Mesothelial cell of epicardium (in vitro differentiated cells): ENCODE measurements around the gene YPEL5. TPM values are rescaled to one million over a fixed set of nuclear protein-coding genes. Genes with fewer than 3 reads are reported as not detected.
"Not testable (repeated sequence)": the region's sequence is repeated elsewhere in the genome, so short reads cannot be mapped to it uniquely, and the experiment has no call there.

Source experiments
- DNase-seq, 2 experiments: peaks; one replicate each; pipeline ENCODE4 v3.0.0; 2021; ENCODE audit warnings: low spot score in 2 of 2; ENCODE audit not compliant: unreplicated experiment in 2 of 2
- H3K27ac Mint-ChIP-seq: 2 replicates; pipeline ENCODE4 v1.8.0; 2021; ENCODE audit warnings: mixed read lengths
- H3K27me3 Mint-ChIP-seq: 2 replicates; pipeline ENCODE4 v1.8.0; 2021; ENCODE audit warnings: low read depth, mixed read lengths
- H3K36me3 Mint-ChIP-seq: 2 replicates; pipeline ENCODE4 v1.8.0; 2021; ENCODE audit warnings: mixed read lengths
- H3K4me1 Mint-ChIP-seq: 2 replicates; pipeline ENCODE4 v1.8.0; 2021; ENCODE audit warnings: mixed read lengths
- H3K4me3 Mint-ChIP-seq: 2 replicates; pipeline ENCODE4 v1.8.0; 2021; ENCODE audit warnings: mild to moderate bottlenecking, moderate library complexity, mixed read lengths
- H3K9me3 Mint-ChIP-seq: 2 replicates; pipeline ENCODE4 v1.8.0; 2021; ENCODE audit warnings: mixed read lengths
- total RNA-seq: library from RNA; stranded (reverse); gene quantifications from 3 replicates; pipeline ENCODE4 v1.2.1, GENCODE V29; 2021
- TF ChIP-seq, protein P1 (sequence below): fragments of 200-600 bp; sonication (generic); IDR thresholded peaks from one replicate; pipeline ENCODE4 v1.5.0; 2021; ENCODE audit warnings: antibody characterized with exemption; ENCODE audit not compliant: unreplicated experiment

Gene YPEL5
- total RNA-seq, 1 donor from 2014 or later: 79.4 TPM

GRCh38 chr2:30106543-30106942, 40.3 kb upstream of the YPEL5 start:
- no peak overlapping the region for H3K4me3 Mint-ChIP-seq
- no peaks in the 10 kb centered on the region for H3K9me3 Mint-ChIP-seq
- H3K27ac Mint-ChIP-seq: no peak overlapping the region
- H3K27me3 Mint-ChIP-seq: peaks cover 27% of the 10 kb centered on the region
- no peak for DNase-seq
- TF ChIP-seq, protein P1, sequence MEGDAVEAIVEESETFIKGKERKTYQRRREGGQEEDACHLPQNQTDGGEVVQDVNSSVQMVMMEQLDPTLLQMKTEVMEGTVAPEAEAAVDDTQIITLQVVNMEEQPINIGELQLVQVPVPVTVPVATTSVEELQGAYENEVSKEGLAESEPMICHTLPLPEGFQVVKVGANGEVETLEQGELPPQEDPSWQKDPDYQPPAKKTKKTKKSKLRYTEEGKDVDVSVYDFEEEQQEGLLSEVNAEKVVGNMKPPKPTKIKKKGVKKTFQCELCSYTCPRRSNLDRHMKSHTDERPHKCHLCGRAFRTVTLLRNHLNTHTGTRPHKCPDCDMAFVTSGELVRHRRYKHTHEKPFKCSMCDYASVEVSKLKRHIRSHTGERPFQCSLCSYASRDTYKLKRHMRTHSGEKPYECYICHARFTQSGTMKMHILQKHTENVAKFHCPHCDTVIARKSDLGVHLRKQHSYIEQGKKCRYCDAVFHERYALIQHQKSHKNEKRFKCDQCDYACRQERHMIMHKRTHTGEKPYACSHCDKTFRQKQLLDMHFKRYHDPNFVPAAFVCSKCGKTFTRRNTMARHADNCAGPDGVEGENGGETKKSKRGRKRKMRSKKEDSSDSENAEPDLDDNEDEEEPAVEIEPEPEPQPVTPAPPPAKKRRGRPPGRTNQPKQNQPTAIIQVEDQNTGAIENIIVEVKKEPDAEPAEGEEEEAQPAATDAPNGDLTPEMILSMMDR: no peak
- no peaks in the 10 kb centered on the region for H3K4me1 Mint-ChIP-seq
- no peaks in the 10 kb centered on the region for H3K36me3 Mint-ChIP-seq

- TF ChIP-seq, protein P1: no peak
- Mint-ChIP-seq H3K4me1 (no peaks in the 10 kb centered on the region), H3K27me3 (peaks cover 20% of the 10 kb centered on the region), H3K27ac (no peak overlapping the region), H3K9me3 (no peaks in the 10 kb centered on the region), H3K4me3 (no peak overlapping the region), H3K36me3 (no peaks in the 10 kb centered on the region)
- no peak for DNase-seq
Measured at GRCh38 chr2:30108192-30108591, 38.6 kb upstream of the YPEL5 start.

GRCh38 chr2:30108851-30109250, 38.0 kb upstream of the YPEL5 start:
- no peaks in the 10 kb centered on the region for H3K4me1 Mint-ChIP-seq
- TF ChIP-seq, protein P1: no peak
- H3K9me3 Mint-ChIP-seq: no peaks in the 10 kb centered on the region
- H3K27ac Mint-ChIP-seq: no peak overlapping the region
- no peaks in the 10 kb centered on the region for H3K36me3 Mint-ChIP-seq
- H3K27me3 Mint-ChIP-seq: peaks cover 14% of the 10 kb centered on the region
- H3K4me3 Mint-ChIP-seq: no peak overlapping the region
- no peak for DNase-seq

DNA sequence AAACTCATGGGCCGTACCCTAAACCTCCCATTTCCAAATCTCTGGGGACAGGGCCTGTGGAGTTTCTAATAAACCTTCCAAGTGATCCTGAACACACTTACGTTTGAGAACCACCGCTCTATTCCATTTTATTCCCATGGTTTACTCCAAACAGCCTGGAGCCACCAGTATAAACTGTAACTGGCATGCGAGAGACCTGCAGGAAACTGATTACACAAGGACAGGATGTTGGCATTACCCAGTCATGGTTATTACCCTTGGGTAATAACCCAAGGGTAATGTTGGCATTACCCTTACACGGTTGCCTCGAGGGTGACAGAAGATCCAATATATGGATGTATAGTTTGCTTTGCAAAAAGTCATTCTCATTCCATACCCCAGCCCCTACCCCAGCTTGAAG, 37.0 kb upstream of the YPEL5 start:
- H3K4me1 Mint-ChIP-seq: no peaks in the 10 kb centered on the region
- no peak overlapping the region for H3K4me3 Mint-ChIP-seq
- no peaks in the 10 kb centered on the region for H3K36me3 Mint-ChIP-seq
- TF ChIP-seq, protein P1: no peak
- H3K9me3 Mint-ChIP-seq: no peaks in the 10 kb centered on the region
- peaks cover 7% of the 10 kb centered on the region for H3K27me3 Mint-ChIP-seq
- no peak overlapping the region for H3K27ac Mint-ChIP-seq
- DNase-seq: no peak

- Mint-ChIP-seq H3K36me3 (no peaks in the 10 kb centered on the region), H3K9me3 (no peaks in the 10 kb centered on the region), H3K27ac (no peak overlapping the region), H3K4me3 (no peak overlapping the region), H3K27me3 (peaks cover 7% of the 10 kb centered on the region), H3K4me1 (peaks cover 4% of the 10 kb centered on the region)
- DNase-seq: no peak
- TF ChIP-seq, protein P1: no peak
Measured at GRCh38 chr2:30110773-30111172, 36.0 kb upstream of the YPEL5 start.

DNA sequence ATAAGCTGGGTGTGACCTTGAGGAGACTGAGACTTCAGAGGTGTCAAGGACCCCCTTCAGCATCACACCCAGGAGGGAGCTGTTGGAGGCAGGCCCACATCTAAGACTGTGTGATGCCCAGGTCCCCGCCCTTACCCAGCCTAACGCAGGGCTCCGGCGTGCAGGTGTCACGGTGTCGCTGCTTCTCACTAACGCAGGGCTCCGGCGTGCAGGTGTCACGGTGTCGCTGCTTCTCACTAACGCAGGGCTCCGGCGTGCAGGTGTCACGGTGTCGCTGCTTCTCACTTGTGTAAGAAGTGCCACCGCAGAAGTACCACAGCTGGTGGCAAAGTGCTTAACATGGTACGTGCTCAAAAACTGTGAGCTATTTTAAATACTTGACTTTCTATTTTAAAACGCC, 35.6 kb upstream of the YPEL5 start:
- H3K9me3 Mint-ChIP-seq, H3K27ac Mint-ChIP-seq, H3K27me3 Mint-ChIP-seq, DNase-seq, H3K4me3 Mint-ChIP-seq, H3K36me3 Mint-ChIP-seq, H3K4me1 Mint-ChIP-seq: not testable (repeated sequence)
